Measurements from ENCODE around the gene RPL38.

DNA sequence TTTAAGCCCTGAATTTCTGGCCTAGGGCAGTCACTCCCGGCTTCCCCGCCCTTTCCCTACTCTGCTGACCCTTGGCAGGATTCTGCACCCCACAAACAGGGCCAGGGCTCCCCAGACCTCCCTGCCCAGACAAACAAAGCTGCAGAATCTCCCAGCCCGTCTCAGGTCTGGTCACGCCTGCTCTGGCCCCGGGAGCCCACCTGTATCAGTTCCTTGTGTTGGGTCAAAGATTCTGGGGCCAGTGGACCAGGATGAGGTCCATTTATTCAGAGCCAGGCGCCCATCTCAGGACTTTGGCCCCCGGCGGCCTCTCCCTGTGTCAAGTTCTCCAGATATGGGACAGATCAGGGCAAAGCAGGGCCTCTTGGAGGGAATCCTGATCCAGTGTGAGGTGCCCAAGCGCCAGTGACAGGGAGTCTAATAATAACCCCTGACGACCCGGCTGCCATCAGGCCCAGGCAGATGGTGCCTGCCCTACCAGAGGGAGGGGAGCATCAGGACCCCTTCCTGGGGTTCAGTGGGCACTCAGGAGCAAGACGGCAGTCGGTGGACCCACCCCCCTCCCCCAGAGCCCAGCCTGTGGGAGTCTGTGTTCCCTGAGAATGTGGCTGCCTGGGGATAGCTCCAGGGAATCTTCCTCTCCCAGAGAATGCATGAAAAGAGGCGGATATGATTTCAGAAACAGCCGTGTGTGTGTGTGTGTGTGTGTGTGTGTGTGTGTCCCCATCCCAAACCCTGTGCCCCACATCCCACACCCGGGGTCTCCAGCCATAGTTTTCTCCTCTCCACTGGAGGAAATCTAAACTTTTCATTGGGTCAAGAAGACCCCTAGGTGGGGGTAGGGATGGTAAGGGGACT lies 11.2 kb downstream of the RPL38 start:
- TF ChIP-seq, protein P1, sequence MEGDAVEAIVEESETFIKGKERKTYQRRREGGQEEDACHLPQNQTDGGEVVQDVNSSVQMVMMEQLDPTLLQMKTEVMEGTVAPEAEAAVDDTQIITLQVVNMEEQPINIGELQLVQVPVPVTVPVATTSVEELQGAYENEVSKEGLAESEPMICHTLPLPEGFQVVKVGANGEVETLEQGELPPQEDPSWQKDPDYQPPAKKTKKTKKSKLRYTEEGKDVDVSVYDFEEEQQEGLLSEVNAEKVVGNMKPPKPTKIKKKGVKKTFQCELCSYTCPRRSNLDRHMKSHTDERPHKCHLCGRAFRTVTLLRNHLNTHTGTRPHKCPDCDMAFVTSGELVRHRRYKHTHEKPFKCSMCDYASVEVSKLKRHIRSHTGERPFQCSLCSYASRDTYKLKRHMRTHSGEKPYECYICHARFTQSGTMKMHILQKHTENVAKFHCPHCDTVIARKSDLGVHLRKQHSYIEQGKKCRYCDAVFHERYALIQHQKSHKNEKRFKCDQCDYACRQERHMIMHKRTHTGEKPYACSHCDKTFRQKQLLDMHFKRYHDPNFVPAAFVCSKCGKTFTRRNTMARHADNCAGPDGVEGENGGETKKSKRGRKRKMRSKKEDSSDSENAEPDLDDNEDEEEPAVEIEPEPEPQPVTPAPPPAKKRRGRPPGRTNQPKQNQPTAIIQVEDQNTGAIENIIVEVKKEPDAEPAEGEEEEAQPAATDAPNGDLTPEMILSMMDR (IDR thresholded peaks at IDR 0.05; ENCODE audit: borderline replicate concordance, extremely low read depth, low read length, poor library complexity, severe bottlenecking) = no peak
- TF ChIP-seq EZH2 (IDR thresholded peaks at IDR 0.05; ENCODE audit: borderline replicate concordance, low read depth, low read length, severe bottlenecking) = no peak
